Naive thymus-derived CD4-positive, alpha-beta T cell (primary cell): ENCODE measurements around the gene OR7A17. TPM values are rescaled to one million over a fixed set of nuclear protein-coding genes. Genes with fewer than 3 reads are reported as not detected.

Experiments
- ATAC-seq: fragments of 150-1000 bp; cut with Tn5 transposase; 2 replicates; pipeline ENCODE4 v1.10.0; 2021; ENCODE audit warnings: mild to moderate bottlenecking, moderate library complexity
- CTCF ChIA-PET: fragments of 350-600 bp; sonication (Branson Sonifier 250); formaldehyde crosslinking; loops from one replicate; lab custom pipeline; 2021; ENCODE audit warnings: antibody characterized with exemption; lab: Charles Lee
- POLR2A ChIA-PET: fragments of 350-600 bp; sonication (Branson Sonifier 250); formaldehyde crosslinking; loops from one replicate; lab custom pipeline; 2021; ENCODE audit warnings: antibody characterized with exemption, inconsistent platforms; lab: Charles Lee
- DNase-seq, 9 donors: peaks; one replicate each; pipeline versions ENCODE4 v3.0.0 to v3.0.0-alpha.2; 2020 to 2022; ENCODE audit warnings: mixed read lengths in 1 of 9
- H3K27ac ChIP-seq: one replicate; pipeline ENCODE4 v1.7.0; 2013; ENCODE audit warnings: mild to moderate bottlenecking, low read depth, low read length, moderate library complexity
- H3K27me3 ChIP-seq, 2 donors: one replicate each; pipeline ENCODE4 v1.7.0; 2013; ENCODE audit warnings: low read length in 2 of 2, mild to moderate bottlenecking in 2 of 2, moderate library complexity in 2 of 2; ENCODE audit not compliant: control insufficient read depth in 2 of 2, insufficient read depth in 2 of 2
- H3K36me3 ChIP-seq, 3 experiments: 1 replicate in 2 of 3; 2 replicates in 1 of 3; pipeline ENCODE4 v1.7.0; 2013; ENCODE audit warnings: low read length in 3 of 3, mild to moderate bottlenecking in 3 of 3, moderate library complexity in 1 of 3; ENCODE audit not compliant: insufficient read depth in 3 of 3, control insufficient read depth in 2 of 3
- H3K4me1 ChIP-seq, 2 donors: one replicate each; pipeline ENCODE4 v1.7.0; 2013; ENCODE audit warnings: low read length in 2 of 2, mild to moderate bottlenecking in 2 of 2, moderate library complexity in 1 of 2; ENCODE audit not compliant: control insufficient read depth in 2 of 2, insufficient read depth in 2 of 2
- H3K4me3 ChIP-seq: 2 replicates; pipeline ENCODE4 v1.7.0; 2013; ENCODE audit warnings: mild to moderate bottlenecking, low read length
- H3K9me3 ChIP-seq, 3 experiments: 1 replicate in 2 of 3; 2 replicates in 1 of 3; pipeline ENCODE4 v1.7.0; 2013; ENCODE audit warnings: low read length in 3 of 3; ENCODE audit not compliant: control insufficient read depth in 2 of 3
- H3K27ac Mint-ChIP-seq, 9 donors: one replicate each; pipeline ENCODE4 v1.8.0; 2020 to 2022; ENCODE audit warnings: mixed read lengths in 9 of 9, mild to moderate bottlenecking in 8 of 9, moderate library complexity in 5 of 9, inconsistent platforms in 2 of 9
- H3K27me3 Mint-ChIP-seq, 5 donors: one replicate each; pipeline ENCODE4 v1.8.0; 2021 to 2022; ENCODE audit warnings: mixed read lengths in 5 of 5, mild to moderate bottlenecking in 1 of 5
- H3K36me3 Mint-ChIP-seq, 5 donors: one replicate each; pipeline ENCODE4 v1.8.0; 2020 to 2022; ENCODE audit warnings: mixed read lengths in 5 of 5, mild to moderate bottlenecking in 3 of 5, inconsistent platforms in 1 of 5
- H3K4me1 Mint-ChIP-seq, 7 donors: one replicate each; pipeline ENCODE4 v1.8.0; 2020 to 2022; ENCODE audit warnings: mixed read lengths in 7 of 7, mild to moderate bottlenecking in 3 of 7, inconsistent platforms in 1 of 7
- H3K4me3 Mint-ChIP-seq, 10 donors: one replicate each; pipeline ENCODE4 v1.8.0; 2020 to 2022; ENCODE audit warnings: mild to moderate bottlenecking in 10 of 10, mixed read lengths in 10 of 10, moderate library complexity in 6 of 10, inconsistent platforms in 2 of 10
- H3K9me3 Mint-ChIP-seq, 11 donors: one replicate each; pipeline ENCODE4 v1.8.0; 2020 to 2022; ENCODE audit warnings: mixed read lengths in 11 of 11, mild to moderate bottlenecking in 4 of 11, inconsistent platforms in 1 of 11, moderate library complexity in 1 of 11
- intact Hi-C, 2 donors: fragments of 100-400 bp; cut with micrococcal nuclease; formaldehyde crosslinking; loops; one replicate each; pipeline ENCODE4 v1.15.1; 2023
- polyA plus RNA-seq, 2 donors: library from polyadenylated mRNA; unstranded; fragments of 300-500 nt; fragmentation: Illumina TruSeq; gene quantifications; one replicate each; pipeline ENCODE4 v1.2.3, GENCODE V29; 2021
- total RNA-seq, 6 experiments: library from RNA in 5 of 6; stranded (reverse) in 5 of 6; gene quantifications; 1 replicate in 5 of 6; 2 replicates in 1 of 6; pipeline ENCODE4 v1.2.3 and lab custom pipeline; 2021 to 2026

Gene OR7A17
- not detected for total RNA-seq
- not detected for polyA plus RNA-seq
- not detected for total RNA-seq (lab: John Stamatoyannopoulos, UW)

GRCh38 chr19:14886032-14886431, at the start of gene OR7A17:
Gene OR7A17, minus strand, starts transcription at chr19:14886132. Its CDS starts 4,777 bp downstream, at chr19:14881355.
- H3K27ac ChIP-seq, result no peak within 1 kb of the TSS

GRCh38 chr19:14933506-14933905, 47.6 kb upstream of the OR7A17 start:
- H3K4me1 ChIP-seq, result no peaks in the 10 kb centered on the region
- Mint-ChIP-seq H3K4me3 (no peak overlapping the region), H3K9me3 (peaks cover 0 to 12% (median 2%) of the 10 kb centered on the region in 11 donors), H3K27me3 (peaks cover 6 to 48% (median 31%) of the 10 kb centered on the region in 5 donors), H3K27ac (no peak overlapping the region), H3K4me1 (no peaks in the 10 kb centered on the region), H3K36me3 (peaks cover 0 to 5% (median 4%) of the 10 kb centered on the region in 5 donors)
- ATAC-seq (no peak), DNase-seq (no peak)
- H3K9me3 ChIP-seq, result no peaks in the 10 kb centered on the region
- H3K27ac ChIP-seq, result no peak overlapping the region
- ChIA-PET CTCF (no interaction called here), POLR2A (no interaction called here)
- intact Hi-C loops, result no loop called here
- H3K36me3 ChIP-seq, result no peaks in the 10 kb centered on the region
- no peak overlapping the region for H3K4me3 ChIP-seq
- no peaks in the 10 kb centered on the region for H3K27me3 ChIP-seq

More at GRCh38 chr19:14886032-14886431, at the start of gene OR7A17:
- DNase-seq (no peak), ATAC-seq (no peak)
- no peaks in the 10 kb centered on the region for H3K36me3 ChIP-seq
- no peak within 1 kb of the TSS for H3K4me3 ChIP-seq
- H3K9me3 Mint-ChIP-seq, result no peaks in the 10 kb centered on the region
- ChIA-PET POLR2A (no interaction called here), CTCF (interaction anchor here (1.2 kb wide), 1 partner anchor 312 kb away, joined by 4 read pairs; no protein-coding TSS in a partner anchor)
- H3K4me1 Mint-ChIP-seq, result peaks cover 0 to 8% (median 5%) of the 10 kb centered on the region in 7 donors
- no peaks in the 10 kb centered on the region for H3K27me3 ChIP-seq
- no peaks in the 10 kb centered on the region for H3K4me1 ChIP-seq
- no peaks in the 10 kb centered on the region for H3K9me3 ChIP-seq
- intact Hi-C loops, result loop anchor here in 1 of 2 donors (5.0 kb wide), 1 partner anchor 454 kb away; the partner anchor contains the start of gene PKN1
- H3K4me3 Mint-ChIP-seq, result no peak within 1 kb of the TSS
- H3K36me3 Mint-ChIP-seq, result no peaks in the 10 kb centered on the region
- peak within 1 kb of the TSS in 1 of 9 donors; percentile 26 for H3K27ac Mint-ChIP-seq
- H3K27me3 Mint-ChIP-seq, result peaks cover 11 to 35% (median 25%) of the 10 kb centered on the region in 5 donors

- H3K27ac Mint-ChIP-seq, result no peak overlapping the region
- ChIA-PET POLR2A (no interaction called here), CTCF (no interaction called here)
- ATAC-seq, result no peak
- peaks cover 0 to 21% (median 8%) of the 10 kb centered on the region in 11 donors for H3K9me3 Mint-ChIP-seq
- H3K9me3 ChIP-seq, result no peaks in the 10 kb centered on the region
- no peaks in the 10 kb centered on the region for H3K4me1 ChIP-seq
- no peak overlapping the region for H3K4me3 Mint-ChIP-seq
- peaks cover 0 to 60% (median 52%) of the 10 kb centered on the region in 5 donors for H3K27me3 Mint-ChIP-seq
- H3K4me1 Mint-ChIP-seq, result no peaks in the 10 kb centered on the region
- intact Hi-C loops, result no loop called here
- no peak for DNase-seq
- H3K36me3 ChIP-seq, result no peaks in the 10 kb centered on the region
- H3K27ac ChIP-seq, result no peak overlapping the region
- no peak overlapping the region for H3K4me3 ChIP-seq
- H3K27me3 ChIP-seq, result no peaks in the 10 kb centered on the region
- H3K36me3 Mint-ChIP-seq, result peaks cover 0 to 7% (median 0%) of the 10 kb centered on the region in 5 donors
Measured at GRCh38 chr19:14916848-14917247, 30.9 kb upstream of the OR7A17 start.

- ChIA-PET POLR2A (no interaction called here), CTCF (no interaction called here)
- Histone ChIP-seq H3K36me3 (no peaks in the 10 kb centered on the region), H3K4me3 (no peak overlapping the region), H3K27ac (no peak overlapping the region), H3K9me3 (no peaks in the 10 kb centered on the region), H3K4me1 (no peaks in the 10 kb centered on the region), H3K27me3 (no peaks in the 10 kb centered on the region)
- peaks cover 0 to 21% (median 8%) of the 10 kb centered on the region in 11 donors for H3K9me3 Mint-ChIP-seq
- H3K27me3 Mint-ChIP-seq, result peaks cover 0 to 63% (median 57%) of the 10 kb centered on the region in 5 donors
- H3K27ac Mint-ChIP-seq, result no peak overlapping the region
- H3K4me3 Mint-ChIP-seq, result no peak overlapping the region
- intact Hi-C loops, result no loop called here
- ATAC-seq (no peak), DNase-seq (no peak)
- no peaks in the 10 kb centered on the region for H3K4me1 Mint-ChIP-seq
- H3K36me3 Mint-ChIP-seq, result peaks cover 0 to 7% (median 0%) of the 10 kb centered on the region in 5 donors
Measured at GRCh38 chr19:14915116-14915515, 29.2 kb upstream of the OR7A17 start.

- no peaks in the 10 kb centered on the region for H3K4me1 Mint-ChIP-seq
- no peaks in the 10 kb centered on the region for H3K9me3 ChIP-seq
- no peaks in the 10 kb centered on the region for H3K27me3 ChIP-seq
- H3K36me3 Mint-ChIP-seq, result no peaks in the 10 kb centered on the region
- no peak for ATAC-seq
- H3K27me3 Mint-ChIP-seq, result peaks cover 6 to 54% (median 27%) of the 10 kb centered on the region in 5 donors
- H3K4me1 ChIP-seq, result no peaks in the 10 kb centered on the region
- intact Hi-C loops, result no loop called here
- ChIA-PET CTCF (no interaction called here), POLR2A (no interaction called here)
- no peak for DNase-seq
- no peak overlapping the region for H3K27ac ChIP-seq
- no peaks in the 10 kb centered on the region for H3K36me3 ChIP-seq
- no peaks in the 10 kb centered on the region for H3K9me3 Mint-ChIP-seq
- H3K27ac Mint-ChIP-seq, result no peak overlapping the region
- no peak overlapping the region for H3K4me3 Mint-ChIP-seq
- H3K4me3 ChIP-seq, result no peak overlapping the region
Measured at GRCh38 chr19:14906711-14907110, 20.8 kb upstream of the OR7A17 start.

- Mint-ChIP-seq H3K36me3 (no peaks in the 10 kb centered on the region), H3K27me3 (peaks cover 6 to 68% (median 55%) of the 10 kb centered on the region in 5 donors), H3K27ac (no peak overlapping the region), H3K9me3 (no peaks in the 10 kb centered on the region), H3K4me3 (no peak overlapping the region), H3K4me1 (no peaks in the 10 kb centered on the region)
- Histone ChIP-seq H3K27ac (no peak overlapping the region), H3K9me3 (no peaks in the 10 kb centered on the region), H3K4me3 (no peak overlapping the region), H3K36me3 (no peaks in the 10 kb centered on the region), H3K4me1 (no peaks in the 10 kb centered on the region), H3K27me3 (no peaks in the 10 kb centered on the region)
- DNase-seq (no peak), ATAC-seq (no peak)
- ChIA-PET CTCF (no interaction called here), POLR2A (no interaction called here)
- intact Hi-C loops, result no loop called here
Measured at GRCh38 chr19:14901675-14902260, 15.8 kb upstream of the OR7A17 start.
